WTC11 (cell line): ENCODE results near the gene KCNB1.

Source experiments
- ATF2 ChIP-seq: sonication (generic); formaldehyde crosslinking; IDR thresholded peaks from 2 replicates; pipeline ENCODE4 v1.8.1; 2022; ENCODE audit warnings: low read depth, missing genetic modification reagents, borderline replicate concordance
- ATF3 ChIP-seq: sonication (generic); formaldehyde crosslinking; conservative IDR thresholded peaks from 2 replicates; pipeline ENCODE4 v1.8.1; 2022; ENCODE audit warnings: mild to moderate bottlenecking, missing genetic modification reagents
- CTCF ChIP-seq: fragments of 200-600 bp; IDR thresholded peaks from 2 replicates; pipeline ENCODE4 v1.8.0; 2022; ENCODE audit warnings: antibody characterized with exemption
- GTF2I ChIP-seq: fragments of 250-450 bp; sonication (Bioruptor Pico); conservative IDR thresholded peaks from 2 replicates; pipeline ENCODE4 v1.4.0; 2021; ENCODE audit warnings: mild to moderate bottlenecking
- HMGXB4 ChIP-seq: sonication (generic); formaldehyde crosslinking; IDR thresholded peaks from 2 replicates; pipeline ENCODE4 v1.8.1; 2023; ENCODE audit warnings: mild to moderate bottlenecking, moderate library complexity, missing genetic modification reagents
- MAX ChIP-seq: sonication (generic); formaldehyde crosslinking; IDR thresholded peaks from 2 replicates; pipeline ENCODE4 v1.8.0; 2022; ENCODE audit warnings: mild to moderate bottlenecking, missing genetic modification reagents
- NR1H2 ChIP-seq: sonication (generic); formaldehyde crosslinking; IDR thresholded peaks from 2 replicates; pipeline ENCODE4 v1.9.0; 2021; ENCODE audit warnings: mild to moderate bottlenecking, moderate library complexity, missing genetic modification reagents
- PRDM15 ChIP-seq: sonication (generic); formaldehyde crosslinking; IDR thresholded peaks from 2 replicates; pipeline ENCODE4 v1.8.0; 2022; ENCODE audit warnings: missing genetic modification reagents
- RELA ChIP-seq: sonication (generic); formaldehyde crosslinking; IDR thresholded peaks from 2 replicates; pipeline ENCODE4 v1.8.1; 2022; ENCODE audit warnings: missing genetic modification reagents, mild to moderate bottlenecking, borderline replicate concordance
- SP1 ChIP-seq: sonication (generic); formaldehyde crosslinking; conservative IDR thresholded peaks from 2 replicates; pipeline ENCODE4 v1.8.1; 2022; ENCODE audit warnings: missing genetic modification reagents
- TEAD4 ChIP-seq: sonication (generic); formaldehyde crosslinking; IDR thresholded peaks from 2 replicates; pipeline ENCODE4 v1.8.0; 2022; ENCODE audit warnings: mild to moderate bottlenecking, missing genetic modification reagents
- USF1 ChIP-seq: sonication (generic); formaldehyde crosslinking; IDR thresholded peaks from 2 replicates; pipeline ENCODE4 v1.8.0; 2022; ENCODE audit warnings: mild to moderate bottlenecking, missing genetic modification reagents
- ZNF121 ChIP-seq: sonication (generic); formaldehyde crosslinking; IDR thresholded peaks from 2 replicates; pipeline ENCODE4 v1.8.0; 2023; ENCODE audit warnings: missing genetic modification reagents

GRCh38 chr20:49501917-49502316 lies 19.4 kb upstream of the KCNB1 start:
- TF ChIP-seq CTCF (no peak), RELA (no peak), SP1 (no peak), HMGXB4 (CRISPR knock-in tag) (no peak), ATF3 (CRISPR knock-in tag) (no peak), ZNF121 (CRISPR knock-in tag) (no peak), USF1 (CRISPR knock-in tag) (peak; percentile 79), GTF2I (peak; percentile 96), MAX (CRISPR knock-in tag) (no peak), TEAD4 (no peak), PRDM15 (CRISPR knock-in tag) (no peak), NR1H2 (no peak), ATF2 (CRISPR knock-in tag) (no peak)
